Liver (tissue), 3 donors: ENCODE results near the gene ENO4.

Source experiments
- CTCF ChIP-seq: fragments of 150-350 bp; IDR thresholded peaks from 2 replicates; pipeline ENCODE4 v1.5.1; 2017; ENCODE audit warnings: improper control_type of control experiment, low read depth, low read length; ENCODE audit not compliant: missing input control
- FOXA1 ChIP-seq: IDR thresholded peaks from 2 replicates; pipeline ENCODE4 v1.6.1; 2016; ENCODE audit warnings: antibody characterized with exemption
- FOXA2 ChIP-seq: IDR thresholded peaks from 2 replicates; pipeline ENCODE4 v1.6.1; 2016; ENCODE audit warnings: antibody characterized with exemption
- GABPA ChIP-seq, 2 donors: IDR thresholded peaks in 1 of 2; conservative IDR thresholded peaks in 1 of 2; 2 replicates each; pipeline ENCODE4 v1.6.1; 2016; ENCODE audit warnings: antibody characterized with exemption in 2 of 2, mild to moderate bottlenecking in 1 of 2, moderate library complexity in 1 of 2
- HNF4A ChIP-seq, 2 donors: conservative IDR thresholded peaks; 2 replicates each; pipeline ENCODE4 v1.6.1; 2016; ENCODE audit warnings: antibody characterized with exemption in 2 of 2, mild to moderate bottlenecking in 2 of 2
- JUND ChIP-seq, 2 donors: IDR thresholded peaks; 2 replicates each; pipeline ENCODE4 v1.6.1; 2016; ENCODE audit warnings: antibody characterized with exemption in 2 of 2
- RAD21 ChIP-seq, 2 donors: IDR thresholded peaks; 2 replicates each; pipeline ENCODE4 v1.6.1; 2016; ENCODE audit warnings: antibody characterized with exemption in 2 of 2, mild to moderate bottlenecking in 2 of 2
- RXRA ChIP-seq, 2 donors: IDR thresholded peaks; 2 replicates each; pipeline ENCODE4 v1.6.1; 2017 to 2018; ENCODE audit warnings: antibody characterized with exemption in 2 of 2, mild to moderate bottlenecking in 1 of 2
- TAF1 ChIP-seq: conservative IDR thresholded peaks from 2 replicates; pipeline ENCODE4 v1.6.1; 2016; ENCODE audit warnings: antibody characterized with exemption, mild to moderate bottlenecking
- YY1 ChIP-seq: IDR thresholded peaks from 2 replicates; pipeline ENCODE4 v1.6.1; 2016; ENCODE audit warnings: antibody characterized with exemption, mild to moderate bottlenecking
- TF ChIP-seq, protein P1 (sequence below): IDR thresholded peaks from 2 replicates; pipeline ENCODE4 v1.6.1; 2016; ENCODE audit warnings: antibody characterized with exemption
- TF ChIP-seq, protein P2 (sequence below): IDR thresholded peaks from 2 replicates; pipeline ENCODE4 v1.6.1; 2016; ENCODE audit warnings: antibody characterized with exemption
- TF ChIP-seq, protein P3 (sequence below): IDR thresholded peaks from 2 replicates; pipeline ENCODE4 v1.6.1; 2016; ENCODE audit warnings: antibody characterized with exemption, mild to moderate bottlenecking
- donor health status: healthy.
- donor health status: healthy.

- no peak for TF ChIP-seq CTCF
- no peak for TF ChIP-seq TAF1
- no peak for TF ChIP-seq YY1
- TF ChIP-seq, protein P1, sequence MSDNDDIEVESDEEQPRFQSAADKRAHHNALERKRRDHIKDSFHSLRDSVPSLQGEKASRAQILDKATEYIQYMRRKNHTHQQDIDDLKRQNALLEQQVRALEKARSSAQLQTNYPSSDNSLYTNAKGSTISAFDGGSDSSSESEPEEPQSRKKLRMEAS, result no peak
- TF ChIP-seq FOXA1, result no peak
- TF ChIP-seq, protein P2, sequence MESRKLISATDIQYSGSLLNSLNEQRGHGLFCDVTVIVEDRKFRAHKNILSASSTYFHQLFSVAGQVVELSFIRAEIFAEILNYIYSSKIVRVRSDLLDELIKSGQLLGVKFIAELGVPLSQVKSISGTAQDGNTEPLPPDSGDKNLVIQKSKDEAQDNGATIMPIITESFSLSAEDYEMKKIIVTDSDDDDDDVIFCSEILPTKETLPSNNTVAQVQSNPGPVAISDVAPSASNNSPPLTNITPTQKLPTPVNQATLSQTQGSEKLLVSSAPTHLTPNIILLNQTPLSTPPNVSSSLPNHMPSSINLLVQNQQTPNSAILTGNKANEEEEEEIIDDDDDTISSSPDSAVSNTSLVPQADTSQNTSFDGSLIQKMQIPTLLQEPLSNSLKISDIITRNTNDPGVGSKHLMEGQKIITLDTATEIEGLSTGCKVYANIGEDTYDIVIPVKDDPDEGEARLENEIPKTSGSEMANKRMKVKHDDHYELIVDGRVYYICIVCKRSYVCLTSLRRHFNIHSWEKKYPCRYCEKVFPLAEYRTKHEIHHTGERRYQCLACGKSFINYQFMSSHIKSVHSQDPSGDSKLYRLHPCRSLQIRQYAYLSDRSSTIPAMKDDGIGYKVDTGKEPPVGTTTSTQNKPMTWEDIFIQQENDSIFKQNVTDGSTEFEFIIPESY, result no peak
- TF ChIP-seq RAD21 (IDR thresholded peaks at IDR 0.05), result no peak
- TF ChIP-seq HNF4A (conservative IDR thresholded peaks at IDR 0.05), result no peak
- TF ChIP-seq GABPA (IDR thresholded peaks at IDR 0.05 in 1 of 2, conservative IDR thresholded peaks at IDR 0.05 in 1 of 2), result no peak
- TF ChIP-seq JUND (IDR thresholded peaks at IDR 0.05), result no peak
- no peak for TF ChIP-seq RXRA (IDR thresholded peaks at IDR 0.05)
- TF ChIP-seq, protein P3, sequence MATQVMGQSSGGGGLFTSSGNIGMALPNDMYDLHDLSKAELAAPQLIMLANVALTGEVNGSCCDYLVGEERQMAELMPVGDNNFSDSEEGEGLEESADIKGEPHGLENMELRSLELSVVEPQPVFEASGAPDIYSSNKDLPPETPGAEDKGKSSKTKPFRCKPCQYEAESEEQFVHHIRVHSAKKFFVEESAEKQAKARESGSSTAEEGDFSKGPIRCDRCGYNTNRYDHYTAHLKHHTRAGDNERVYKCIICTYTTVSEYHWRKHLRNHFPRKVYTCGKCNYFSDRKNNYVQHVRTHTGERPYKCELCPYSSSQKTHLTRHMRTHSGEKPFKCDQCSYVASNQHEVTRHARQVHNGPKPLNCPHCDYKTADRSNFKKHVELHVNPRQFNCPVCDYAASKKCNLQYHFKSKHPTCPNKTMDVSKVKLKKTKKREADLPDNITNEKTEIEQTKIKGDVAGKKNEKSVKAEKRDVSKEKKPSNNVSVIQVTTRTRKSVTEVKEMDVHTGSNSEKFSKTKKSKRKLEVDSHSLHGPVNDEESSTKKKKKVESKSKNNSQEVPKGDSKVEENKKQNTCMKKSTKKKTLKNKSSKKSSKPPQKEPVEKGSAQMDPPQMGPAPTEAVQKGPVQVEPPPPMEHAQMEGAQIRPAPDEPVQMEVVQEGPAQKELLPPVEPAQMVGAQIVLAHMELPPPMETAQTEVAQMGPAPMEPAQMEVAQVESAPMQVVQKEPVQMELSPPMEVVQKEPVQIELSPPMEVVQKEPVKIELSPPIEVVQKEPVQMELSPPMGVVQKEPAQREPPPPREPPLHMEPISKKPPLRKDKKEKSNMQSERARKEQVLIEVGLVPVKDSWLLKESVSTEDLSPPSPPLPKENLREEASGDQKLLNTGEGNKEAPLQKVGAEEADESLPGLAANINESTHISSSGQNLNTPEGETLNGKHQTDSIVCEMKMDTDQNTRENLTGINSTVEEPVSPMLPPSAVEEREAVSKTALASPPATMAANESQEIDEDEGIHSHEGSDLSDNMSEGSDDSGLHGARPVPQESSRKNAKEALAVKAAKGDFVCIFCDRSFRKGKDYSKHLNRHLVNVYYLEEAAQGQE, result no peak
- TF ChIP-seq FOXA2, result no peak
Observed at GRCh38 chr10:116810895-116811294, 38.4 kb upstream of the ENO4 start.
